Lower leg skin (tissue), 4 donors: Measurements from ENCODE around the gene SLC1A4. TPM values are rescaled to one million over a fixed set of nuclear protein-coding genes. Genes with fewer than 3 reads are reported as not detected.

Experiments
- DNase-seq, 2 donors: peaks; one replicate each; pipeline ENCODE4 v3.0.0-alpha.2; 2019; ENCODE audit warnings: low spot score in 2 of 2
- H3K4me3 ChIP-seq: fragments of 200-600 bp; sonication (generic); 2 replicates; pipeline ENCODE4 v1.5.1; 2017; ENCODE audit warnings: mild to moderate bottlenecking, low read depth; ENCODE audit not compliant: poor library complexity, severe bottlenecking
- POLR2A ChIP-seq, 2 donors: fragments of 450-650 bp; IDR thresholded peaks; one replicate each; pipeline ENCODE4 v1.6.1; 2016 to 2017; ENCODE audit warnings: antibody characterized with exemption in 2 of 2, mild to moderate bottlenecking in 1 of 2, moderate library complexity in 1 of 2
- WGBS, 2 donors: methylation state at CpG; one replicate each; pipeline ENCODE4 v1.1.5; 2018; 5-methylcytosine and 5-hydroxymethylcytosine counted together
- intact Hi-C: fragments of 100-400 bp; cut with DNase I; formaldehyde crosslinking; loops from one replicate; pipeline ENCODE4 v1.15.0; 2023; ENCODE audit warnings: low total_unique reads
- total RNA-seq, 4 donors: library from RNA; depleted of rRNA; stranded (reverse); fragments of >200 nt; gene quantifications; one replicate each; pipeline ENCODE4 v1.1.0, GENCODE V29; 2016
- TF ChIP-seq, protein P1 (sequence below), 3 donors: fragments of 450-650 bp; IDR thresholded peaks; one replicate each; pipeline ENCODE4 v1.5.1; 2016; ENCODE audit warnings: antibody characterized with exemption in 3 of 3, mild to moderate bottlenecking in 3 of 3, moderate library complexity in 2 of 3

SLC1A4 gene
- total RNA-seq, 4 donors from 2014 or later, result 8.3 to 31.1 (median 18.0) TPM

GRCh38 chr2:64982932-64983331 lies 6.3 kb upstream of the SLC1A4 start:
- TF ChIP-seq, protein P1, sequence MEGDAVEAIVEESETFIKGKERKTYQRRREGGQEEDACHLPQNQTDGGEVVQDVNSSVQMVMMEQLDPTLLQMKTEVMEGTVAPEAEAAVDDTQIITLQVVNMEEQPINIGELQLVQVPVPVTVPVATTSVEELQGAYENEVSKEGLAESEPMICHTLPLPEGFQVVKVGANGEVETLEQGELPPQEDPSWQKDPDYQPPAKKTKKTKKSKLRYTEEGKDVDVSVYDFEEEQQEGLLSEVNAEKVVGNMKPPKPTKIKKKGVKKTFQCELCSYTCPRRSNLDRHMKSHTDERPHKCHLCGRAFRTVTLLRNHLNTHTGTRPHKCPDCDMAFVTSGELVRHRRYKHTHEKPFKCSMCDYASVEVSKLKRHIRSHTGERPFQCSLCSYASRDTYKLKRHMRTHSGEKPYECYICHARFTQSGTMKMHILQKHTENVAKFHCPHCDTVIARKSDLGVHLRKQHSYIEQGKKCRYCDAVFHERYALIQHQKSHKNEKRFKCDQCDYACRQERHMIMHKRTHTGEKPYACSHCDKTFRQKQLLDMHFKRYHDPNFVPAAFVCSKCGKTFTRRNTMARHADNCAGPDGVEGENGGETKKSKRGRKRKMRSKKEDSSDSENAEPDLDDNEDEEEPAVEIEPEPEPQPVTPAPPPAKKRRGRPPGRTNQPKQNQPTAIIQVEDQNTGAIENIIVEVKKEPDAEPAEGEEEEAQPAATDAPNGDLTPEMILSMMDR (IDR thresholded peaks at IDR 0.05), result no peak
- TF ChIP-seq POLR2A (IDR thresholded peaks at IDR 0.05), result no peak
- DNase-seq, result no peak
- intact Hi-C loops, result no loop called here
- 88 to 89% methylated on average over 2 of the region's 2 CpGs for WGBS, 2 donors
- no peak overlapping the region for H3K4me3 ChIP-seq

DNA sequence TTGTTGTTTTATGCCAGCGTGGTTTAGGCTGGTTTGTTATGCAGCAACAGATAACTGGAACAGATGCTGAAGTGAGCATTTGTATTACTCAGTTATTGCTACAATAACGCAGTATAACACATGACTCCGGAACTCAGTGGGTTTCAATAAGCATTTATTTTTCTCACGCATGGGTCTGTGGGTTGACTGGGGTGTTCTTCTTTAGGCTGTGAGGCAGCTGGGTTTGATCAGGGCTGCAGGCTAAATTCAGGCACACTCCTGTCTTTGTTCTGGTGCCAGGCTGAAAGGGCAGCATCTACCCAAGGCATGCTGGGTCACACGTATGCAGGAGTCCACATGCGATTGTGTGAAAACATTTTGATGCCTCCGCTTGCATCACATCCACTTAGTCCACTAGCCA lies 3.8 kb upstream of the SLC1A4 start:
- DNase-seq, result no peak
- TF ChIP-seq, protein P1 (IDR thresholded peaks at IDR 0.05), result no peak
- TF ChIP-seq POLR2A (IDR thresholded peaks at IDR 0.05), result no peak
- 92 to 94% methylated on average over 7 of the region's 7 CpGs for WGBS, 2 donors
- intact Hi-C loops, result no loop called here
- no peak overlapping the region for H3K4me3 ChIP-seq

- no peak for DNase-seq
- intact Hi-C loops, result no loop called here
- no peak overlapping the region for H3K4me3 ChIP-seq
- TF ChIP-seq POLR2A (IDR thresholded peaks at IDR 0.05), result no peak
- TF ChIP-seq, protein P1 (IDR thresholded peaks at IDR 0.05), result no peak
- 25 to 30% methylated on average over 6 of the region's 6 CpGs for WGBS, 2 donors
Observed at GRCh38 chr2:64987001-64987955, 1.9 kb upstream of the SLC1A4 start.

DNA sequence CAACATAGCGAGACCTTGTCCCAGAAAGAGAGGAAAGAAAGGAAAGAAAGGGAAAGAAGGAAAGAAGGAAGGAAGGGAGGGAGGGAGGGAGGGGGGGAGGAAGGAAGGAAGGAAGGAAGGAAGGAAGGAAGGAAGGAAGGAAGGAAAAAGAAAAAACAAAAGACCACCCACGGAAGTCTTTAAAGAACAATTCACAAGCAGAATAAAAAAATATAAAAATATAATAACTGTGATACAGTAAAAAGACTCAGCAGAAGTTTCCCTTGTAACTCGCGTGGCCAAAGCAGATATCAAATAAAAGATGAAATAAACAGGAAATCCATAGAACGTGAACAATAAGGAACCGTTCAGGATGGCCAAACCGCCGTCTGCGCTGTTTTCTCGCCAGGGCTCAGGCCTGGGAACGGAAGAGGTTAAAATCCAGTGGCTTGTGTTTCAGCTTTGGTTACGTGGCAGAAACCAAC lies 1.2 kb upstream of the SLC1A4 start:
- 0 to 2% methylated on average over 12 of the region's 12 CpGs for WGBS, 2 donors
- intact Hi-C loops, result no loop called here
- H3K4me3 ChIP-seq, result peak overlapping the region; percentile 47
- no peak for TF ChIP-seq POLR2A (IDR thresholded peaks at IDR 0.05)
- TF ChIP-seq, protein P1 (IDR thresholded peaks at IDR 0.05), result no peak
- DNase-seq, result no peak

DNA sequence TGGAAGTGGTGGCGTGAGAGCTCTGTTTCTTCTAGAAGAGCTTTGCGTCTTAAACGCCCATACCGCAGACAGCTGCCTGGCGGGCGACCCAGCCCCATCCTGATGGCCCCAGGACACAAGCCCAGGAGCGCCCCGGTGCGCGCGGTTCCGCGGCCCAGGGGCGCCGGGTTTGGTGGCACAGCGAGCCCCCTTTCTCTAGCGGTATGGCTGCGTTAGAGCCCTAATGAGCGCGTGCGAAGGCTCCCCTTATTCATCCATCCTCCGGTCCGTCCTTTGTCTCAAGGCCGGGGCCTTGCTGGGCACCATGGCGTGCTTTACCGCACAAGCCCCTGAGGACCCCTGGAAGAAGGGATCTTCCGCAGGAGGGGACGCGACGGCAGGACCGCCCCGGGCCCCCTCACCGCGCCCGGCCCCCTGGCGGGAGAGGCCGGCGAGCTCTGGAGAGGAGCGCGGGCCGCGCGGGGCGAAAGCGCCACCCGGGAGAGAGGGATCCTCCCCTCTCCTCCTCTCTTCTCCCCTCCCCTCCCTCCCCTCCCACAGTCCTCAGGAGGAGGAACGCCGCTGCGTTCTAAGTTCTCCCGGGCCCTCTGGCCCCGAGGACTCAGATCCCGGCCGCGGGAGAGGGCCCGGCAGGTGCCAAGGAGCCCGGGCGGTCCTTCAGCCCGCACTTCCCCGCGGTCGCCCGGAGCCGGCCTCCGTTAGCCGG lies 626 bp upstream of the SLC1A4 start:
- peak overlapping the region; percentile 47 for H3K4me3 ChIP-seq
- 0% methylated on average over 12 to 33 of the region's 65 CpGs for WGBS, 2 donors
- TF ChIP-seq, protein P1 (IDR thresholded peaks at IDR 0.05), result no peak
- peak in 1 of 2 donors; percentile 29 for TF ChIP-seq POLR2A (IDR thresholded peaks at IDR 0.05)
- intact Hi-C loops, result no loop called here
- peak; percentile 45 to 87 for DNase-seq
